Endothelial cell of umbilical vein (primary cell): ENCODE measurements around the gene ALG2. TPM values are rescaled to one million over a fixed set of nuclear protein-coding genes. Genes with fewer than 3 reads are reported as not detected.

Experiments used
- BruUV-seq: library from RNA; stranded (reverse); fragments of 400-500 nt; replicated peaks from 2 replicates; lab custom pipeline; 2021; lab: Mats Ljungman, UMichigan
- CTCF ChIA-PET: fragments of 300-600, 350-600 bp; sonication (Branson Sonifier 250); formaldehyde crosslinking; loops from one replicate; lab custom pipeline; 2021; ENCODE audit warnings: antibody characterized with exemption, inconsistent platforms; lab: Charles Lee
- POLR2A ChIA-PET: fragments of 300-600, 350-600 bp; sonication (Branson Sonifier 250); formaldehyde crosslinking; loops from one replicate; lab custom pipeline; 2021; ENCODE audit warnings: antibody characterized with exemption, inconsistent platforms; lab: Charles Lee
- DNase-seq: peaks from one replicate; pipeline ENCODE4 v3.0.0-alpha.2; 2011; ENCODE audit warnings: low read depth, low spot score
- FAIRE-seq: peaks from 2 replicates; lab custom pipeline; 2011; peaks lifted over from hg19 to GRCh38; lab: Jason Lieb, UNC
- H2AFZ ChIP-seq: 2 replicates; pipeline ENCODE4 v1.6.0; 2012; ENCODE audit warnings: low read depth, low read length, control low read depth, inconsistent platforms
- H3K27ac ChIP-seq: 2 replicates; pipeline ENCODE4 v1.5.1; 2011; ENCODE audit warnings: low read depth, mild to moderate bottlenecking, control low read depth, low read length, moderate library complexity; ENCODE audit not compliant: insufficient read depth
- H3K27me3 ChIP-seq, 2 experiments: 2 replicates each; pipeline versions ENCODE4 v1.6.0 to v1.6.1; 2011; ENCODE audit warnings: low read length in 2 of 2, mixed read lengths in 1 of 2; ENCODE audit not compliant: control insufficient read depth in 2 of 2, insufficient read depth in 2 of 2
- H3K36me3 ChIP-seq, 2 experiments: 2 replicates in 1 of 2; 3 replicates in 1 of 2; pipeline ENCODE4 v1.5.1; 2011; ENCODE audit warnings: low read length in 2 of 2, mild to moderate bottlenecking in 1 of 2, moderate library complexity in 1 of 2; ENCODE audit not compliant: control insufficient read depth in 2 of 2, insufficient read depth in 2 of 2; ENCODE audit errors: extremely low read depth in 1 of 2
- H3K4me1 ChIP-seq: 3 replicates; pipeline ENCODE4 v1.5.1; 2011; ENCODE audit warnings: mild to moderate bottlenecking, low read length; ENCODE audit not compliant: control insufficient read depth, insufficient read depth; ENCODE audit errors: extremely low read depth
- H3K4me2 ChIP-seq: 2 replicates; pipeline ENCODE4 v1.6.1; 2011; ENCODE audit warnings: low read length, control low read depth, mixed read lengths; ENCODE audit not compliant: insufficient read depth
- H3K4me3 ChIP-seq, 3 experiments: fragments of 200-600 bp in 1 of 3; sonication (generic), shearing (Covaris generic) in 1 of 3; replicated peaks in 1 of 3; 2 replicates each; pipeline ENCODE4 v1.5.1; 2011 to 2016; ENCODE audit warnings: control low read depth in 3 of 3, low read length in 3 of 3, mild to moderate bottlenecking in 2 of 3, inconsistent platforms in 1 of 3, low read depth in 1 of 3, moderate library complexity in 1 of 3; ENCODE audit not compliant: insufficient read depth in 1 of 3
- H3K79me2 ChIP-seq: 2 replicates; pipeline ENCODE4 v1.6.0; 2012; ENCODE audit warnings: low read length, inconsistent platforms; ENCODE audit not compliant: control insufficient read depth, insufficient read depth
- H3K9ac ChIP-seq: replicated peaks from 2 replicates; pipeline ENCODE3; 2011; ENCODE audit warnings: low read length, control low read depth; ENCODE audit not compliant: insufficient read depth; ENCODE audit errors: extremely low read depth
- H3K9me1 ChIP-seq: replicated peaks from 3 replicates; pipeline ENCODE4 v1.6.0; 2011; ENCODE audit warnings: mild to moderate bottlenecking, low read length; ENCODE audit not compliant: control insufficient read depth, insufficient read depth; ENCODE audit errors: extremely low read depth
- H3K9me3 ChIP-seq: replicated peaks from 2 replicates; pipeline ENCODE4 v1.5.1; 2012; ENCODE audit warnings: low read length, inconsistent platforms; ENCODE audit not compliant: control insufficient read depth, insufficient read depth
- H4K20me1 ChIP-seq: replicated peaks from 2 replicates; pipeline ENCODE3; 2011; ENCODE audit warnings: mild to moderate bottlenecking, low read length; ENCODE audit not compliant: control insufficient read depth, insufficient read depth; ENCODE audit errors: extremely low read depth
- CTCF ChIP-seq, 2 donors: IDR thresholded peaks; 1 replicate in 1 of 2; 2 replicates in 1 of 2; pipeline ENCODE4 v1.5.1; 2011; ENCODE audit warnings: low read length in 2 of 2, mild to moderate bottlenecking in 2 of 2, moderate library complexity in 2 of 2, control low read depth in 1 of 2, inconsistent platforms in 1 of 2, low read depth in 1 of 2; ENCODE audit not compliant: insufficient read depth in 1 of 2; ENCODE audit errors: extremely low read depth in 1 of 2
- EZH2 ChIP-seq: IDR thresholded peaks from 2 replicates; pipeline ENCODE4 v1.6.1; 2012; ENCODE audit warnings: borderline replicate concordance, low read depth, mild to moderate bottlenecking, moderate library complexity, low read length, inconsistent platforms; ENCODE audit not compliant: severe bottlenecking
- FOS ChIP-seq: IDR thresholded peaks from 2 replicates; pipeline ENCODE4 v1.6.1; 2011; ENCODE audit warnings: mild to moderate bottlenecking, low read length, moderate library complexity, borderline replicate concordance; ENCODE audit not compliant: insufficient read depth
- GATA2 ChIP-seq: IDR thresholded peaks from 2 replicates; pipeline ENCODE4 v1.7.0; 2011; ENCODE audit warnings: low read depth, mild to moderate bottlenecking, moderate library complexity, mixed read lengths, low read length; ENCODE audit not compliant: insufficient read length, insufficient read depth
- MYC ChIP-seq: IDR thresholded peaks from one replicate; pipeline ENCODE4 v1.6.1; 2011; ENCODE audit warnings: mild to moderate bottlenecking, low read depth, low read length
- POLR2A ChIP-seq: IDR thresholded peaks from 2 replicates; pipeline ENCODE4 v1.6.1; 2012; ENCODE audit warnings: low read depth, mild to moderate bottlenecking, control low read depth, low read length
- POLR2AphosphoS5 ChIP-seq: IDR thresholded peaks from 2 replicates; pipeline ENCODE4 v1.6.1; 2012; ENCODE audit warnings: low read depth, mild to moderate bottlenecking, control low read depth, low read length, moderate library complexity; ENCODE audit not compliant: insufficient read depth
- dilution Hi-C: fragments of 300-500 bp; cut with MboI; formaldehyde crosslinking; loops from one replicate; pipeline ENCODE4 v1.15.0; 2019; ENCODE audit warnings: low sequenced_read_pairs; ENCODE audit not compliant: extremely low pct_ligation_motif_present
- intact Hi-C: fragments of 100-400 bp; cut with micrococcal nuclease; formaldehyde crosslinking; loops from one replicate; pipeline ENCODE4 v1.10.0; 2022
- polyA plus RNA-seq, 4 experiments: library from polyadenylated mRNA; depleted of rRNA in 3 of 4; stranded (reverse) in 3 of 4; unstranded in 1 of 4; fragments of >200 nt; gene quantifications; 2 replicates each; pipeline versions ENCODE4 v1.2.1 to v1.2.3, GENCODE V29; 2011 to 2012; ENCODE audit warnings: missing spikeins in 1 of 4
- total RNA-seq: library from RNA; stranded (reverse); gene quantifications from 2 replicates; pipeline ENCODE4 v1.2.3, GENCODE V29; 2021

The ALG2 gene
- total and polyA plus RNA-seq, 2 donors (not counting 3 experiments of a cell fraction or from before 2014, with no cell fraction given) = 32.4 to 40.7 TPM

GRCh38 chr9:99249619-99250018 lies 27.9 kb upstream of the ALG2 start:
- H3K9me1 ChIP-seq = no peaks in the 10 kb centered on the region
- H2AFZ ChIP-seq = no peak overlapping the region
- H3K4me2 ChIP-seq = no peak overlapping the region
- dilution Hi-C loops (no loop called here), intact Hi-C loops (no loop called here)
- CTCF ChIA-PET = interaction anchor here (1.9 kb wide), 1 partner anchor 9 kb away, joined by 5 read pairs; no protein-coding TSS in a partner anchor
- no peak overlapping the region for H3K4me3 ChIP-seq
- POLR2A ChIA-PET = no interaction called here
- no peak overlapping the region for H3K27ac ChIP-seq
- no peaks in the 10 kb centered on the region for H3K36me3 ChIP-seq
- no peaks in the 10 kb centered on the region for H4K20me1 ChIP-seq
- DNase-seq (no peak), FAIRE-seq (no peak)
- H3K9ac ChIP-seq = no peak overlapping the region
- H3K27me3 ChIP-seq = no peaks in the 10 kb centered on the region
- H3K79me2 ChIP-seq = no peaks in the 10 kb centered on the region
- no TSS peak for BruUV-seq
- no peaks in the 10 kb centered on the region for H3K9me3 ChIP-seq
- no peak for TF ChIP-seq CTCF (IDR thresholded peaks at IDR 0.05; ENCODE audit: extremely low read depth in 1 of 2, insufficient read depth in 1 of 2, low read depth in 1 of 2, low read length in 2 of 2)
- TF ChIP-seq POLR2A = no peak
- TF ChIP-seq GATA2 = no peak
- TF ChIP-seq MYC = no peak
- no peak for TF ChIP-seq EZH2
- no peak for TF ChIP-seq FOS
- TF ChIP-seq POLR2AphosphoS5 = no peak
- H3K4me1 ChIP-seq = no peaks in the 10 kb centered on the region
